GM21529 (cell line): Measurements from ENCODE around the gene FBXL7.
"Not testable (repeated sequence)": the region's sequence is repeated elsewhere in the genome, so short reads cannot be mapped to it uniquely, and the experiment has no call there.

ENCODE experiments used
- ATAC-seq: cut with Tn5 transposase; IDR thresholded peaks from one replicate; pipeline ENCODE4 v1.9.1; 2021; ENCODE audit not compliant: unreplicated experiment

Gene FBXL7

DNA sequence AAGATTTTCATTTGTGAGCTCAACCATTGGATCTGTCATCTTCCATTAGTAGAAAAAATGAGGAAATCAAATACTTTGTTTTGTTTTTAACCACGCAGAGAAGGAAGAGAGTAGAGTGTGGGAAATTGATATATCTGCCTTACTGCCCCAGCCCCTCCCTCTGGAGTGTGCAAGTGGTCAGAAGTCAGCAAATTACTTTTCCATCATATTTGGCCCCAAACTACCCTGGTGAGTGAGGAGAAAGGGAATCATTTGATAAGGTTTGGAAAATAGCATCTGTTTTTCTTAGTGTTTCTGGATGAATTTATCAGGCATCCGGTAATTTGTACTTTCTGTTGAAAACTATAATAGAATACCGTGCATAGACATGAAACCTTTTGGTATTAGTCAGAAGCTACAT, 352.2 kb downstream of the FBXL7 start:
- no peak for ATAC-seq

GRCh38 chr5:15852949-15853348, 353.0 kb downstream of the FBXL7 start:
- no peak for ATAC-seq

DNA sequence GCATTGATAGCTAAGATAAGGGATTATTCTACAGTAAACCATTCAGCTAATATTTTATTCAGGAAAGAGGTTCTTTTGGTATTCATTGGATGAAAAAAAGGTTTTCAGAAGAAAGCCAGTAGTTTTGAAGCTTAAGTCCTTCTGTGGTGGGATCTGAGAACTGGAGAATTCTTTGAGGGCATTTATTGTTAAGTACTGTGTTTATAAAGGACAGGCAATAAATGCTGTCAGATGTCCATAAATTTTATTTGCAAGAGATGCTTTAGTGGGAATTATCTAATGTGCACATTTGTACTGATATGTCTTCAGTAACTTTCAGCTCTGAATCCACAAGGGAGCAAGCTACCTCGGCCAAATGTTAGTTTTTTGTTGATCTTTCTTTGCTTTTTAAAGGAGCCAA, 358.3 kb downstream of the FBXL7 start:
- no peak for ATAC-seq

- ATAC-seq, result no peak
Observed at GRCh38 chr5:15864536-15865215, 364.7 kb downstream of the FBXL7 start.

GRCh38 chr5:15872259-15872658, 372.3 kb downstream of the FBXL7 start:
- ATAC-seq, result not testable (repeated sequence)

GRCh38 chr5:15877914-15878313, 377.9 kb downstream of the FBXL7 start:
- no peak for ATAC-seq

GRCh38 chr5:15880201-15880600, 380.2 kb downstream of the FBXL7 start:
- ATAC-seq, result no peak

DNA sequence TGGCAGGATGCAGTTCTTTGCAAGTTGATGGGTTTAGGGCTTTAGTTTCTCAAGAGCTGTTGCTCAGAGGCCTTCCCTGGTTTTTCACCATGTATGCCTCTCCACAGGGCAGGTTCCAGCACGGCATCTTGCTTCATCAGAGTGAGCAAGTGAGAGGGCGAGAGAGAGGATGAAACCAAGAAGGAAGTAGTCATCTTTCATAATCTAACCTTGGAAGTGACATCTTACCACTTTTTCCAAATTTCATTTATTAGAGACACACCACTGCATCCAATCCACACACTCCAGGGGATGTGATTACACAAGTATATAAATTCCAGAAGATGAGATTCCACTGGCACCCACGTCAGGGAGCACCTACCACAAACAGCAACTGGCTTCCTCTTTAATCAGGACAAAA, 385.2 kb downstream of the FBXL7 start:
- no peak for ATAC-seq

DNA sequence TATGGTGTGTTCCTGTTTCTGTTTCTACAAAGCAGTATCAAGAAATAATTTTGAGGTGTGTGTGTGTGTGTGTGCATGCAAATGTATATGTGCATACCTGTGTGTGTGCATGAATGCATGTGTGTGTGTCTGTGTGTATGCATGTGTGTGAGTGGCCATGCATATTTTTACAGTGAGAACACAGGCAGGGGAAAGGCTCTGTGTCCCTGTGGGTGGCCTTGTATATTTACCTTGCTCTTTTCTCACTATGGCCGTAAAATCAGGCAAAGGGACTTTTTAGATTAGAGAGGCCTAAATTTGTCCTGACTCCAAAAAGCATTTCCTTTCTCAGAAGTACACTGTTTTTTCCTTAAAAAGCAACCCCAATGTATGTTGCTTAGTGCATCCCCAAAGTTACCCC, 386.2 kb downstream of the FBXL7 start:
- ATAC-seq, result no peak

GRCh38 chr5:15887093-15887492, 387.1 kb downstream of the FBXL7 start:
- no peak for ATAC-seq

DNA sequence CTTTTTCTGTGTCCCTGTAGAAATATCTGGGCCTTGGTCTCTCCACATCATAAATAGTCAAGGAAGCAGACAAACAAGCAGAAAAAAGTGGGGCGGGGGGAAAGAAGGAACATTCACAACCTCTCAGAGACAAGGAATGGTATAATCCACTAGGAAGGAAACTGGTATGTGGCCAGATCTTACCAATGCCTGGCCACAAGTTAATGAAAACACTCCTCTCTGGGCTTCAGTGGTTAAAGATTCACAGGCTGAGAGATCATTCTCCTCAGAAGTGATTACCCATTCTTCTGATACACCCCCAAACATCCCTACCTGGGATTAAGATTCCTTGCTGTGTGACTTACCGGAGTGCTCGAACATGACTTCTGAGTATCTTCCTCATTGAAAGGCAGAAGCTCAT, 389.0 kb downstream of the FBXL7 start:
- ATAC-seq, result no peak

GRCh38 chr5:15893866-15894265, 393.9 kb downstream of the FBXL7 start:
- ATAC-seq, result no peak

DNA sequence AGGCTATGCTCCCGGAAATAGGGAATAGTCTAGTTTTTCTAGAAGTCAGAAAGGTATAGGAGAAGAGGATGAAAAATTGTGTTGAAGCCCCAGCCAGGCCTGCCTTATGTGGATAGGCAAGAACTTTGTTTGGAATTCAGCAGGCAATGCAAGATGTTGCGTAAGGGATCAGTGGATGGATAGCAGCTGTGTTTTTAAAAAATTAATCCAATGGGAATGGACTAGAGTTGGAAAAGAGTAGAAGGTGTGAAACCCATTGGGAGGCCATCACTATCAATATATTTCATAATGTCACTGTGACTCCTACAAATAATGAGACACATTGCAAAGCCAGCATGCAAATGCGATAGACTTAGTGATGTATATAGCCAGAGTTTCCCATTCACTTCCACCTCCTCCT, 397.7 kb downstream of the FBXL7 start:
- ATAC-seq, result no peak

- ATAC-seq, result no peak
Observed at GRCh38 chr5:15898641-15899040, 398.7 kb downstream of the FBXL7 start.

- no peak for ATAC-seq
Observed at GRCh38 chr5:15899481-15899880, 399.5 kb downstream of the FBXL7 start.

DNA sequence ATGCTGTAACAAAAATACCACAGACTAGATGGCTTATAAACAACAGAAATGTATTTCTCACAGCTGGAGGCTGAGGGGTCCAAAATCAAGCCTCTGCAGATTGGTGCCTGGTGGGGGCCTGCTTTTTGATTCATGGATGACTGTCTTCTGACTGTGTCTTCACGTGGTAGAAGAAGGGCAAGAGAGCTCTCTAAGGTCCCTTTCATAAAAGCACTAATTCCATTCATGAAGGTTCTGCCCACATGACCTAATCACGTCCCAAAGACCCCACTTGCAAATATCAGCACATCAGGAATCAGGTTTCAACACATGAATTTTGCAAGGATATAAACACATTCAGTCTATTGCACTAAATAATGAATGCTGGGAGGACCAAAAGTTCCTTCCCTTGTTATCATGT, 401.2 kb downstream of the FBXL7 start:
- ATAC-seq, result no peak

- ATAC-seq, result no peak
Observed at GRCh38 chr5:15902066-15902465, 402.1 kb downstream of the FBXL7 start.

DNA sequence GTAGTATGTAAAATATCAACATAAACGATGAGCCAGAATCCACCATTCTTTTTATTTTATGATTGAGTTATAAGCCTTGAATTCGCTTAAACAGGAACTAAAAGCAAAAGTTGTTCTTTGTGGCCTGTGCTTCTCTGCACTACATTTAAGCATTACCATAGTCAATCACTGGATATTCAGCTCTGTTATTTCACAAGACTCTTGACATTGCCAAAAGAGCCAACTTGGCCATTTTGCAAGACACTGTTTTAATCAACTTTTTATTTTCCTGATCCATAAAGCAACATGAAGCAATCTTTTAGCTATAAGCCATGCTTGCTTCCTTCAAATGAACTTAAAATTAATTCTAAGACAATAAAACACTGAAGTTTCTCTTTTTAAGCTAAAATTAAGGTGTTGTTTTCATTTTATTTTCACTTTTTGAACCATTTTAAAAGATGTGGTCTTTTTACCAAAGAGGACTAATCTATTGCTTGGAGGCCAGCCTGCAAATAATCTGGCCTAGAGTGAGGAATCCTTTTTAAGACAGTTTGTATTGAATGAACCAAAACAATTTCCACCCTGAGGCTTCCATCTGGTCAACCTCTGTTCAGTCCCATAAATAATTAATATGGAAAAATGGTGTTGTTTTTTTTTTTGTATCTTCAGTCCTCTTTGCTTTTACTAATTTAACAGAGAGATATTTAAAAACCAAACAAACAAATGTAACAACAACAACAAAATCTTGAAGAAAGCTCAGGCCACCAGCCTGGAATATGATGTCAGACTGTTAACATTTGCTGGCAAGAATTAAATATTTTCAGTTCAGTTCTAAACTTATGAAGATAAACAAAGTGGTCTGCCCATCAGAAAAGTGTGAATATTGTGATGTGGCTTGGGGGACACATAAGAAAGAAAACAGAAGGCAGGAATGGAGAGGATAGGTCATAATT, 405.2 kb downstream of the FBXL7 start:
- no peak for ATAC-seq

DNA sequence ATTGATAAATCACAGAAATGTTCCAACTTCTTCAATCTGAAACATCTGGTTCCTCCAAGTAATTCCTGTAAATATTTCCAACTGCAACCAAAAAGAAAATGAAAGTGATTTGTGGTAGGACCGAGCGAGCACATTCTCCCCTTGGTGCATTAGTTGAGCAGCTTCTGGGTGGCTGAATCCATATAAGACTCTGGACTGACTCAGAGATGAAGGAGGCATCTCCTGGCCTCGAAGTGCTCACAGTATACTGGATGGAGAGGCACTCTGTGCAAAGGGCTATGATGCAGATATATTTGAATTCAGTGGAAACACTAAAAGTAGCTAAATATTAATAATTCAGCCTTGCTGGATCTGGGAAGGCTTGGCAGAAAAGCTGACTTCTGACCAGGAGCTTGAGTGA, 414.7 kb downstream of the FBXL7 start:
- ATAC-seq, result no peak

GRCh38 chr5:15926586-15926985, 426.6 kb downstream of the FBXL7 start:
- no peak for ATAC-seq

GRCh38 chr5:15927710-15928380, 427.9 kb downstream of the FBXL7 start:
- no peak for ATAC-seq
